ENCODE data around the gene SV2C. TPM values are rescaled to one million over a fixed set of nuclear protein-coding genes. Genes with fewer than 3 reads are reported as not detected.

The SV2C gene
- total RNA-seq, 2 donors from 2014 or later = 0.52 TPM; not detected in 1

- intact Hi-C loops (cut with DNase I) = no loop called here
- no peaks in the 10 kb centered on the region for H3K27me3 ChIP-seq
- 80 to 86% methylated on average over 1 of the region's 1 CpG for WGBS, 2 donors
- no peak overlapping the region for H3K4me3 ChIP-seq
- no peaks in the 10 kb centered on the region for H3K36me3 ChIP-seq (replicated peaks in 1 of 2; ENCODE audit: insufficient read depth in 1 of 2, low read depth in 2 of 2)
- H3K4me1 ChIP-seq = no peaks in the 10 kb centered on the region
- H3K27ac ChIP-seq = no peak overlapping the region
- no peak for ATAC-seq
- TF ChIP-seq CTCF (IDR thresholded peaks at IDR 0.05) = no peak
- no peak for DNase-seq
- H3K9me3 ChIP-seq = no peaks in the 10 kb centered on the region
Measured at GRCh38 chr5:76155536-76155935, 72.4 kb downstream of the SV2C start.

- Histone ChIP-seq H3K4me3 (no peak overlapping the region), H3K27ac (no peak overlapping the region), H3K27me3 (no peaks in the 10 kb centered on the region), H3K4me1 (no peaks in the 10 kb centered on the region), H3K36me3 (replicated peaks in 1 of 2; ENCODE audit: insufficient read depth in 1 of 2, low read depth in 2 of 2) (no peaks in the 10 kb centered on the region), H3K9me3 (no peaks in the 10 kb centered on the region)
- intact Hi-C loops (cut with DNase I) = no loop called here
- no peak for TF ChIP-seq POLR2A (IDR thresholded peaks at IDR 0.05)
- no peak for TF ChIP-seq CTCF (IDR thresholded peaks at IDR 0.05)
- DNase-seq (no peak), ATAC-seq (no peak)
- WGBS, 2 donors = 62 to 63% methylated on average over 4 of the region's 4 CpGs
Measured at GRCh38 chr5:76162335-76162734, 79.2 kb downstream of the SV2C start.

- intact Hi-C loops (cut with DNase I) = no loop called here
- Histone ChIP-seq H3K27ac (no peak overlapping the region), H3K4me3 (no peak overlapping the region), H3K36me3 (replicated peaks in 1 of 2; ENCODE audit: insufficient read depth in 1 of 2, low read depth in 2 of 2) (no peaks in the 10 kb centered on the region), H3K9me3 (no peaks in the 10 kb centered on the region), H3K4me1 (no peaks in the 10 kb centered on the region), H3K27me3 (no peaks in the 10 kb centered on the region)
- WGBS, 2 donors = 56 to 60% methylated on average over 4 of the region's 4 CpGs
- ATAC-seq = no peak
- DNase-seq = no peak
- TF ChIP-seq CTCF (IDR thresholded peaks at IDR 0.05) (no peak), POLR2A (IDR thresholded peaks at IDR 0.05) (no peak)
Measured at GRCh38 chr5:76163111-76163628, 80.0 kb downstream of the SV2C start.

- intact Hi-C loops (cut with DNase I) = no loop called here
- H3K9me3 ChIP-seq = no peaks in the 10 kb centered on the region
- ATAC-seq (no peak), DNase-seq (no peak)
- H3K27ac ChIP-seq = no peak overlapping the region
- TF ChIP-seq CTCF (IDR thresholded peaks at IDR 0.05) (no peak), POLR2A (IDR thresholded peaks at IDR 0.05) (no peak)
- no peaks in the 10 kb centered on the region for H3K36me3 ChIP-seq (replicated peaks in 1 of 2; ENCODE audit: insufficient read depth in 1 of 2, low read depth in 2 of 2)
- H3K4me1 ChIP-seq = no peaks in the 10 kb centered on the region
- no peaks in the 10 kb centered on the region for H3K27me3 ChIP-seq
- H3K4me3 ChIP-seq = no peak overlapping the region
Measured at GRCh38 chr5:76165029-76165428, 81.8 kb downstream of the SV2C start.

- ATAC-seq (no peak), DNase-seq (no peak)
- H3K27me3 ChIP-seq = no peaks in the 10 kb centered on the region
- intact Hi-C loops (cut with DNase I) = no loop called here
- no peaks in the 10 kb centered on the region for H3K36me3 ChIP-seq (replicated peaks in 1 of 2; ENCODE audit: insufficient read depth in 1 of 2, low read depth in 2 of 2)
- no peak for TF ChIP-seq POLR2A (IDR thresholded peaks at IDR 0.05)
- TF ChIP-seq CTCF (IDR thresholded peaks at IDR 0.05) = no peak
- no peaks in the 10 kb centered on the region for H3K4me1 ChIP-seq
- WGBS, 2 donors = 66 to 73% methylated on average over 2 of the region's 2 CpGs
- H3K4me3 ChIP-seq = no peak overlapping the region
- no peak overlapping the region for H3K27ac ChIP-seq
- H3K9me3 ChIP-seq = no peaks in the 10 kb centered on the region
Measured at GRCh38 chr5:76165711-76166374, 82.7 kb downstream of the SV2C start.
